Ishikawa (cell line): ENCODE data around the gene SRBD1.

Experiments
- CREB1 ChIP-seq: IDR thresholded peaks from 2 replicates; pipeline ENCODE4 v1.6.1; 2012; ENCODE audit warnings: low read depth
- EP300 ChIP-seq: IDR thresholded peaks from 2 replicates; pipeline ENCODE4 v1.6.1; 2012; ENCODE audit warnings: borderline replicate concordance
- MAX ChIP-seq: IDR thresholded peaks from 2 replicates; pipeline ENCODE4 v1.6.1; 2012
- NFIC ChIP-seq: IDR thresholded peaks from 2 replicates; pipeline ENCODE4 v1.6.1; 2012
- REST ChIP-seq: IDR thresholded peaks from 2 replicates; pipeline ENCODE4 v1.6.1; 2012; ENCODE audit warnings: low read depth, mild to moderate bottlenecking
- TAF1 ChIP-seq: IDR thresholded peaks from 2 replicates; pipeline ENCODE4 v1.6.1; 2012; ENCODE audit warnings: low read depth, mild to moderate bottlenecking

GRCh38 chr2:45345331-45346234, 265.5 kb downstream of the SRBD1 start:
- TF ChIP-seq REST (no peak), EP300 (no peak), NFIC (no peak), TAF1 (no peak), MAX (no peak), CREB1 (no peak)
